HCT116 (cell line): ENCODE results near the gene RAC2. TPM values are rescaled to one million over a fixed set of nuclear protein-coding genes. Genes with fewer than 3 reads are reported as not detected.

Experiments used
- ATF3 ChIP-seq: IDR thresholded peaks from 2 replicates; pipeline ENCODE4 v1.6.1; 2012
- CEBPB ChIP-seq: IDR thresholded peaks from 2 replicates; pipeline ENCODE4 v1.6.1; 2012; ENCODE audit warnings: low read depth
- EGR1 ChIP-seq: IDR thresholded peaks from 2 replicates; pipeline ENCODE4 v1.6.1; 2012; ENCODE audit warnings: low read depth
- EZH2 ChIP-seq: fragments of 200-600 bp; sonication (generic); IDR thresholded peaks from 2 replicates; pipeline ENCODE4 v1.6.1; 2017; ENCODE audit warnings: antibody characterized with exemption, mixed run types
- EZH2phosphoT487 ChIP-seq: fragments of 200-600 bp; IDR thresholded peaks from 2 replicates; pipeline ENCODE4 v1.6.1; 2018; ENCODE audit warnings: antibody characterized with exemption, borderline replicate concordance
- JUND ChIP-seq: IDR thresholded peaks from 2 replicates; pipeline ENCODE4 v1.6.1; 2012
- MAX ChIP-seq: IDR thresholded peaks from 2 replicates; pipeline ENCODE4 v1.6.1; 2012
- POLR2AphosphoS5 ChIP-seq: IDR thresholded peaks from 2 replicates; pipeline ENCODE4 v1.6.1; 2011; ENCODE audit warnings: mild to moderate bottlenecking, low read depth, low read length, moderate library complexity
- SIN3A ChIP-seq: IDR thresholded peaks from 2 replicates; pipeline ENCODE4 v1.6.1; 2012; ENCODE audit warnings: low read depth
- SP1 ChIP-seq: IDR thresholded peaks from 2 replicates; pipeline ENCODE4 v1.6.1; 2012; ENCODE audit warnings: low read depth
- SRF ChIP-seq: IDR thresholded peaks from 2 replicates; pipeline ENCODE4 v1.6.1; 2012; ENCODE audit warnings: low read depth
- ZBTB33 ChIP-seq: IDR thresholded peaks from 2 replicates; pipeline ENCODE4 v1.6.1; 2011; ENCODE audit warnings: mild to moderate bottlenecking, low read length, moderate library complexity; ENCODE audit not compliant: insufficient replicate concordance; ENCODE audit errors: extremely low read depth
- ZFX ChIP-seq: fragments of 450-650 bp; IDR thresholded peaks from 2 replicates; pipeline ENCODE4 v1.6.1; 2017
- ZNF274 ChIP-seq: fragments of 200-500 bp; sonication (Bioruptor generic); IDR thresholded peaks from 2 replicates; pipeline ENCODE4 v1.6.1; 2014; ENCODE audit warnings: mild to moderate bottlenecking, low read depth, low read length, inconsistent platforms
- total RNA-seq: library from RNA; stranded (reverse); gene quantifications from one replicate; pipeline ENCODE4 v1.2.1, GENCODE V29; 2021; ENCODE audit not compliant: unreplicated experiment

Gene RAC2
- total RNA-seq, 1 experiment from 2014 or later: 62.0 TPM

- TF ChIP-seq ZBTB33: no peak
- TF ChIP-seq MAX: no peak
- TF ChIP-seq POLR2AphosphoS5: no peak
- no peak for TF ChIP-seq SP1
- TF ChIP-seq SIN3A: no peak
- TF ChIP-seq EGR1: no peak
- TF ChIP-seq JUND: no peak
- no peak for TF ChIP-seq ZFX
- TF ChIP-seq EZH2: no peak
- TF ChIP-seq CEBPB: no peak
- TF ChIP-seq ATF3: no peak
- no peak for TF ChIP-seq SRF
- no peak for TF ChIP-seq ZNF274
- no peak for TF ChIP-seq EZH2phosphoT487
These were observed 8.0 kb downstream of the RAC2 start (continued) for GRCh38 chr22:37235897-37236607.
